Gastrocnemius medialis (tissue), 4 donors: ENCODE data around the gene CD164. TPM values are rescaled to one million over a fixed set of nuclear protein-coding genes. Genes with fewer than 3 reads are reported as not detected.

Experiments used
- ATAC-seq, 2 donors: fragments of 150-250 bp; one replicate each; pipeline ENCODE4 v1.9.1; 2016
- DNase-seq, 2 donors: peaks; one replicate each; pipeline ENCODE4 v3.0.0-alpha.2; 2019
- H3K27ac ChIP-seq, 4 donors: fragments of 200-600 bp; sonication (generic); 1 replicate in 1 of 4; 2 replicates in 3 of 4; pipeline ENCODE4 v1.5.1; 2016 to 2018; ENCODE audit warnings: mild to moderate bottlenecking in 2 of 4, moderate library complexity in 1 of 4
- H3K27me3 ChIP-seq, 3 donors: fragments of 200-600 bp; sonication (generic) in 2 of 3; 1 replicate in 1 of 3; 2 replicates in 2 of 3; pipeline versions ENCODE4 v1.5.1 to v1.6.0; 2016 to 2019; ENCODE audit warnings: mild to moderate bottlenecking in 1 of 3, moderate library complexity in 1 of 3
- H3K36me3 ChIP-seq, 2 donors: fragments of 200-600 bp; sonication (generic) in 1 of 2; one replicate each; pipeline ENCODE4 v1.5.1; 2017 to 2018
- H3K4me1 ChIP-seq, 2 donors: fragments of 200-600 bp; sonication (generic) in 1 of 2; one replicate each; pipeline ENCODE4 v1.5.1; 2016 to 2017; ENCODE audit warnings: mild to moderate bottlenecking in 2 of 2
- H3K4me3 ChIP-seq, 4 donors: fragments of 200-600 bp; sonication (generic) in 3 of 4; 1 replicate in 1 of 4; 2 replicates in 3 of 4; pipeline ENCODE4 v1.5.1; 2016 to 2019; ENCODE audit warnings: mild to moderate bottlenecking in 2 of 4
- H3K9me3 ChIP-seq, 3 donors: fragments of 200-600 bp; sonication (generic) in 2 of 3; 1 replicate in 1 of 3; 2 replicates in 2 of 3; pipeline ENCODE4 v1.5.1; 2016 to 2019
- CTCF ChIP-seq, 5 experiments: fragments of 450-650 bp in 3 of 5; fragments of 200-600 bp in 2 of 5; sonication (generic) in 2 of 5; IDR thresholded peaks in 4 of 5; conservative IDR thresholded peaks in 1 of 5; 1 replicate in 4 of 5; 2 replicates in 1 of 5; pipeline ENCODE4 v1.5.1; 2016 to 2019; ENCODE audit warnings: antibody characterized with exemption in 5 of 5, mild to moderate bottlenecking in 3 of 5, moderate library complexity in 3 of 5
- POLR2A ChIP-seq, 2 donors: fragments of 450-650 bp; IDR thresholded peaks; one replicate each; pipeline ENCODE4 v1.6.1; 2017; ENCODE audit warnings: antibody characterized with exemption in 2 of 2, mild to moderate bottlenecking in 2 of 2, moderate library complexity in 2 of 2
- in situ Hi-C, 4 donors: fragments of 200-750 bp; cut with MboI; loops; one replicate each; pipeline versions ENCODE4 v1.15.0 to v1.8.0; 2017; ENCODE audit warnings: low sequenced_read_pairs in 4 of 4
- intact Hi-C: fragments of 100-400 bp; cut with DNase I; formaldehyde crosslinking; loops from one replicate; pipeline ENCODE4 v1.15.1; 2023; ENCODE audit warnings: low total_unique reads
- total RNA-seq, 4 donors: library from RNA; depleted of rRNA; stranded (reverse); fragments of >200 nt; gene quantifications; one replicate each; pipeline versions ENCODE4 v1.1.0 to v1.2.3, GENCODE V29; 2016

The CD164 gene
- total RNA-seq, 4 donors from 2014 or later: 50.1 to 134 (median 117) TPM

- peak in 1 of 2 donors; percentile 37 for DNase-seq
- ATAC-seq: peak; percentile 82 to 84
- H3K36me3 ChIP-seq: peaks cover 0 to 35% of the 10 kb centered on the region in 2 donors
- H3K27ac ChIP-seq: peak overlapping the region in 2 of 4 donors; percentile 38 to 44
- H3K9me3 ChIP-seq: no peaks in the 10 kb centered on the region
- peaks cover 19 to 26% of the 10 kb centered on the region in 2 donors for H3K4me1 ChIP-seq
- no peak overlapping the region for H3K4me3 ChIP-seq
- no peak for TF ChIP-seq CTCF (IDR thresholded peaks at IDR 0.05 in 4 of 5, conservative IDR thresholded peaks at IDR 0.05 in 1 of 5)
- no peak for TF ChIP-seq POLR2A (IDR thresholded peaks at IDR 0.05)
- intact Hi-C loops: no loop called here
- in situ Hi-C loops: no loop called here
- no peaks in the 10 kb centered on the region for H3K27me3 ChIP-seq
Measured at GRCh38 chr6:109351231-109352130, 30.8 kb downstream of the CD164 start.

- peaks cover 0 to 17% of the 10 kb centered on the region in 2 donors for H3K36me3 ChIP-seq
- in situ Hi-C loops (no loop called here), intact Hi-C loops (no loop called here)
- DNase-seq (peak in 1 of 2 donors; percentile 29), ATAC-seq (peak in 1 of 2 donors; percentile 26)
- no peaks in the 10 kb centered on the region for H3K27me3 ChIP-seq
- peak overlapping the region in 2 of 4 donors; percentile 30 to 47 for H3K27ac ChIP-seq
- peaks cover 19 to 26% of the 10 kb centered on the region in 2 donors for H3K4me1 ChIP-seq
- no peaks in the 10 kb centered on the region for H3K9me3 ChIP-seq
- TF ChIP-seq POLR2A (IDR thresholded peaks at IDR 0.05): no peak
- TF ChIP-seq CTCF (IDR thresholded peaks at IDR 0.05 in 4 of 5, conservative IDR thresholded peaks at IDR 0.05 in 1 of 5): no peak
- no peak overlapping the region for H3K4me3 ChIP-seq
Measured at GRCh38 chr6:109349419-109349987, 32.8 kb downstream of the CD164 start.

- DNase-seq: no peak
- intact Hi-C loops: no loop called here
- Histone ChIP-seq H3K27ac (no peak overlapping the region), H3K27me3 (no peaks in the 10 kb centered on the region), H3K36me3 (peaks cover 0 to 6% of the 10 kb centered on the region in 2 donors), H3K4me3 (no peak overlapping the region), H3K4me1 (peaks cover 19 to 26% of the 10 kb centered on the region in 2 donors), H3K9me3 (no peaks in the 10 kb centered on the region)
- TF ChIP-seq CTCF (IDR thresholded peaks at IDR 0.05 in 4 of 5, conservative IDR thresholded peaks at IDR 0.05 in 1 of 5): no peak
- in situ Hi-C loops: no loop called here
- peak in 1 of 2 donors; percentile 9 for ATAC-seq
Measured at GRCh38 chr6:109348226-109348625, 34.0 kb downstream of the CD164 start.

GRCh38 chr6:109347779-109348178 lies 34.5 kb downstream of the CD164 start:
- peaks cover 0 to 2% of the 10 kb centered on the region in 2 donors for H3K36me3 ChIP-seq
- H3K27ac ChIP-seq: no peak overlapping the region
- ATAC-seq (no peak), DNase-seq (no peak)
- in situ Hi-C loops (no loop called here), intact Hi-C loops (no loop called here)
- H3K4me1 ChIP-seq: peaks cover 19 to 26% of the 10 kb centered on the region in 2 donors
- H3K4me3 ChIP-seq: no peak overlapping the region
- no peaks in the 10 kb centered on the region for H3K27me3 ChIP-seq
- TF ChIP-seq POLR2A (IDR thresholded peaks at IDR 0.05) (no peak), CTCF (IDR thresholded peaks at IDR 0.05 in 4 of 5, conservative IDR thresholded peaks at IDR 0.05 in 1 of 5) (no peak)
- no peaks in the 10 kb centered on the region for H3K9me3 ChIP-seq
